ENCODE data around the gene SHB. TPM values are rescaled to one million over a fixed set of nuclear protein-coding genes. Genes with fewer than 3 reads are reported as not detected.
"Not testable (repeated sequence)": the region's sequence is repeated elsewhere in the genome, so short reads cannot be mapped to it uniquely, and the experiment has no call there.

The SHB gene
- total RNA-seq, 4 donors from 2014 or later, result 12.3 to 22.9 (median 16.3) TPM

- Histone ChIP-seq H3K9me3 (no peaks in the 10 kb centered on the region), H3K4me1 (no peaks in the 10 kb centered on the region), H3K4me3 (no peak overlapping the region), H3K27ac (no peak overlapping the region), H3K36me3 (peaks cover 45% of the 10 kb centered on the region), H3K27me3 (no peaks in the 10 kb centered on the region)
- WGBS, result 81% methylated on average over 8 of the region's 8 CpGs
- TF ChIP-seq CTCF (IDR thresholded peaks at IDR 0.05) (no peak), POLR2A (IDR thresholded peaks at IDR 0.05) (no peak)
- no peak for DNase-seq (ENCODE audit: low spot score in 2 of 2)
These were observed 177.0 kb downstream of the SHB start for GRCh38 chr9:37892063-37892462.

- H3K27me3 ChIP-seq; DNase-seq (ENCODE audit: low spot score in 2 of 2); H3K27ac ChIP-seq; H3K9me3 ChIP-seq; H3K4me3 ChIP-seq; H3K4me1 ChIP-seq: not testable (repeated sequence)
- WGBS, result 98% methylated on average over 11 of the region's 17 CpGs
- peaks cover 35% of the 10 kb centered on the region for H3K36me3 ChIP-seq
These were observed 178.0 kb downstream of the SHB start for GRCh38 chr9:37891042-37891441.

GRCh38 chr9:37889536-37889935 lies 179.5 kb downstream of the SHB start:
- Histone ChIP-seq H3K27me3 (no peaks in the 10 kb centered on the region), H3K4me1 (no peaks in the 10 kb centered on the region), H3K4me3 (no peak overlapping the region), H3K36me3 (peaks cover 23% of the 10 kb centered on the region), H3K9me3 (no peaks in the 10 kb centered on the region), H3K27ac (no peak overlapping the region)
- DNase-seq (ENCODE audit: low spot score in 2 of 2), result no peak
- no peak for TF ChIP-seq POLR2A (IDR thresholded peaks at IDR 0.05)
- TF ChIP-seq CTCF (IDR thresholded peaks at IDR 0.05), result no peak
- TF ChIP-seq POLR2AphosphoS5 (IDR thresholded peaks at IDR 0.05), result no peak
- no peak for TF ChIP-seq EP300 (IDR thresholded peaks at IDR 0.05)

DNA sequence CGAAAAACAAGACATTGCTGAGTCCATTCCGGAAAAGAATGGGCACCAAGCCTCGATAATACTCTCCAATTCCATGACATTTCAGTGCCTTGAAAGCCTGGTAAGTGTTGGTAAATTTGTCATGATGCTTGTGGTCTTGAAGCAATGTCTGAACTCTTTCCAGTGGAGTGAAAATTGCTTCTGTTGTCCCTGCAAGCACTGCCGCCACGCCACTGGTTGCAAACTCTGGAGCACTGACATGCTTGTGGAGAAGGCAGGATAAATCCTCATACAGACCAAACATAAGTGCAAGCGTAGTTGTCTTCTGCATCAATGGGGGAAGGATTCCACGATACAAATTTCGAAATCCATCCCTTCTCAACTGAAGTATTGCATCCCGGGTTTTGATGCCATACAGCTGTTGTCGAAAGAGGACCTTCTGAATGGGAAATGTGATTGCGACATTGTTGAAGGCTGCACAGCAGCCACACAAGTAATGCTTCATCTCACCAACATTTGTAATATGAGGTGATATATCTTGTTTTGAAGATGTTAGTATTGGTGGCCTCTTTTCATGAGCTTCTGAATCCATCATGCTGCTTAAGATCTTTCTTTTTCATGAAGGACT lies 180.9 kb downstream of the SHB start:
- 94% methylated on average over 11 of the region's 11 CpGs for WGBS
- not testable (repeated sequence) for H3K4me1 ChIP-seq; H3K9me3 ChIP-seq; DNase-seq (ENCODE audit: low spot score in 2 of 2); H3K4me3 ChIP-seq; H3K27ac ChIP-seq; H3K27me3 ChIP-seq
- peaks cover 17% of the 10 kb centered on the region for H3K36me3 ChIP-seq

DNA sequence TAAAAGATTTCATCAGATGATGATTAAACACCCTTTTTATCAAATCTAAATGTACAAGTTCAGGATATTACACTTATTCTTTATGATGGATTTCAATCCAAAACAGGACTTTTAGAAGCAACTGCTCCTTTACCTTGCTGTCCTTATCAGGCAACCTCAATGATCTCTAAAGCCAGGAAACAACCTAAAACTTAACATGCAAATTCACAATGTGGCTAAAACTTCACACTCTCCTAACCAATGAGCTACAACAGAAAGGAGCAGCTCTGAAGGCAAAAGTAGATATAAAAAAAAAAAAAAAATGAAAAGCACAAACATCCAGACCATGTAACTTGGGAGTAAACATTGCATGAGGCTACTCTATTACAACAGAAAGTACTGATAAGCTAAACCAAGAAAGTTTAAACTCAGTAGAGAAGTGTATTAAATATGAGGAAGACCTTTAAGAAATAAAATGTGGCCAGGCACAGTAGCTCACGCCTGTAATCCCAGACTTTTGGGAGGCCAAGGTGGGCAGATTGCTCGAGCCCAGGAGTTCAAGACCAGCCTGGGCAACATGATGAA lies 188.0 kb downstream of the SHB start:
- WGBS, result 97% methylated on average over 2 of the region's 2 CpGs
- H3K36me3 ChIP-seq, result peaks cover 22% of the 10 kb centered on the region
- TF ChIP-seq POLR2A (IDR thresholded peaks at IDR 0.05) (no peak), EP300 (IDR thresholded peaks at IDR 0.05) (no peak), CTCF (IDR thresholded peaks at IDR 0.05) (no peak), POLR2AphosphoS5 (IDR thresholded peaks at IDR 0.05) (no peak)

GRCh38 chr9:37876376-37876775 lies 192.7 kb downstream of the SHB start:
- Histone ChIP-seq H3K36me3 (peaks cover 19% of the 10 kb centered on the region), H3K27ac (no peak overlapping the region), H3K4me1 (no peaks in the 10 kb centered on the region), H3K27me3 (no peaks in the 10 kb centered on the region), H3K4me3 (no peak overlapping the region), H3K9me3 (no peaks in the 10 kb centered on the region)
- TF ChIP-seq EP300 (IDR thresholded peaks at IDR 0.05) (no peak), POLR2A (IDR thresholded peaks at IDR 0.05) (no peak), POLR2AphosphoS5 (IDR thresholded peaks at IDR 0.05) (no peak), CTCF (IDR thresholded peaks at IDR 0.05) (no peak)
- no peak for DNase-seq (ENCODE audit: low spot score in 2 of 2)
- WGBS, result 100% methylated on average over 1 of the region's 1 CpG

More for the DNA sequence above, 188.0 kb downstream of the SHB start:
- H3K4me1 ChIP-seq, result no peaks in the 10 kb centered on the region
- H3K27me3 ChIP-seq, result no peaks in the 10 kb centered on the region
- no peak overlapping the region for H3K4me3 ChIP-seq
- no peak overlapping the region for H3K27ac ChIP-seq
- DNase-seq (ENCODE audit: low spot score in 2 of 2), result no peak
- no peaks in the 10 kb centered on the region for H3K9me3 ChIP-seq
